Adrenal gland (tissue), 12 donors: ENCODE measurements around the gene HSDL2. TPM values are rescaled to one million over a fixed set of nuclear protein-coding genes. Genes with fewer than 3 reads are reported as not detected.

Source experiments
- DNase-seq, 7 donors: peaks; one replicate each; pipeline ENCODE4 v3.0.0-alpha.2; 2019 to 2020
- H3K27ac ChIP-seq, 5 donors: fragments of 200-600 bp; sonication (generic) in 4 of 5; 1 replicate in 3 of 5; 2 replicates in 2 of 5; pipeline versions ENCODE4 v1.5.1 to v1.8.0; 2016 to 2020; ENCODE audit warnings: mild to moderate bottlenecking in 1 of 5
- H3K27me3 ChIP-seq: fragments of 200-600 bp; 2 replicates; pipeline ENCODE4 v1.8.0; 2021
- H3K36me3 ChIP-seq, 2 donors: fragments of 200-600 bp; replicated peaks in 1 of 2; 1 replicate in 1 of 2; 2 replicates in 1 of 2; pipeline versions ENCODE4 v1.5.1 to v1.8.0; 2018 to 2022
- H3K4me1 ChIP-seq, 2 donors: fragments of 200-600 bp; replicated peaks in 1 of 2; 1 replicate in 1 of 2; 2 replicates in 1 of 2; pipeline versions ENCODE4 v1.5.1 to v1.8.0; 2018 to 2021
- H3K4me3 ChIP-seq, 4 donors: fragments of 200-600 bp; sonication (generic) in 3 of 4; one replicate each; pipeline ENCODE4 v1.5.1; 2016 to 2018
- H3K9me3 ChIP-seq, 3 donors: fragments of 200-600 bp; sonication (generic) in 1 of 3; replicated peaks in 1 of 3; 1 replicate in 2 of 3; 2 replicates in 1 of 3; pipeline versions ENCODE4 v1.5.1 to v1.8.0; 2016 to 2021
- CTCF ChIP-seq, 6 experiments: fragments of 450-650 bp in 4 of 6; fragments of 200-600 bp in 2 of 6; sonication (generic) in 1 of 6; IDR thresholded peaks; 1 replicate in 5 of 6; 2 replicates in 1 of 6; pipeline versions ENCODE4 v1.5.1 to v1.8.0; 2016 to 2021; ENCODE audit warnings: antibody characterized with exemption in 6 of 6, mild to moderate bottlenecking in 2 of 6, moderate library complexity in 1 of 6
- POLR2A ChIP-seq, 2 donors: fragments of 450-650 bp; IDR thresholded peaks; one replicate each; pipeline ENCODE4 v1.6.1; 2017; ENCODE audit warnings: antibody characterized with exemption in 2 of 2, mild to moderate bottlenecking in 2 of 2, moderate library complexity in 1 of 2
- WGBS, 4 donors: extraction: QIAGEN DNeasy Blood & Tissue Kit in 2 of 4; methylation state at CpG; one replicate each; pipeline versions ENCODE4 v1.1.5 to v1.1.7; 2013 to 2017; 5-methylcytosine and 5-hydroxymethylcytosine counted together
- intact Hi-C, 2 donors: fragments of 100-400 bp; cut with DNase I; formaldehyde crosslinking; loops; one replicate each; pipeline versions ENCODE4 v1.14.1 to v1.15.0; 2022 to 2023
- polyA plus RNA-seq, 3 donors: library from polyadenylated mRNA; stranded (reverse); fragments of 200-250 nt in 2 of 3; fragments of 350-450 nt in 1 of 3; fragmentation: Illumina TruSeq in 1 of 3; extraction: RNeasy Lipid Tissue Mini Kit (QIAGEN cat#74804) in 1 of 3; gene quantifications; one replicate each; pipeline ENCODE4 v1.2.3, GENCODE V29; 2013 to 2014
- total RNA-seq, 9 donors: library from RNA; depleted of rRNA in 4 of 9; stranded (reverse); fragments of >200 nt in 4 of 9; fragments of 120-200 nt in 1 of 9; fragmentation: NEBNext Ultra II Directional in 1 of 9; extraction: Animal tissue kit (Norgen Biotek cat#: 25700) in 1 of 9; gene quantifications; one replicate each; pipeline versions ENCODE4 v1.1.0 to v1.2.4, GENCODE V29; 2013 to 2023
- donor health status: healthy with polysubstance abuse.
- donor health status: Bipolar disorder and iron deficiency.
- donor health status: DM: yes; HTN: yes; CAD: no.
- donor health status: DM: no; HTN: no; CAD: no.
- donor health status: DM: no; HTN: no; CAD: no.
- donor health status: DM: yes; HTN: yes; CAD: no.

The HSDL2 gene
- total and polyA plus RNA-seq, 12 donors, result 43.8 to 127 (median 85.2) TPM

GRCh38 chr9:112485574-112485973 is 105.7 kb downstream of the HSDL2 start:
- Histone ChIP-seq H3K36me3 (no peaks in the 10 kb centered on the region), H3K4me1 (peaks cover 16 to 24% of the 10 kb centered on the region in 2 donors), H3K9me3 (no peaks in the 10 kb centered on the region), H3K27ac (no peak overlapping the region), H3K27me3 (no peaks in the 10 kb centered on the region), H3K4me3 (peak overlapping the region in 1 of 4 donors; percentile 97)
- DNase-seq, result no peak
- WGBS, 4 donors, result 70 to 80% (median 75%) methylated on average over 3 of the region's 3 CpGs
- no peak for TF ChIP-seq CTCF (IDR thresholded peaks at IDR 0.05)
- intact Hi-C loops, result loop anchor here in 1 of 2 donors (10.0 kb wide), 1 partner anchor 209 kb away; no protein-coding TSS in a partner anchor

- H3K27ac ChIP-seq, result peak within 1 kb of the TSS; percentile 47 to 90 (median 71)
- peak; percentile 81 to 92 (median 88) for DNase-seq
- intact Hi-C loops, result loop anchor here in 1 of 2 donors (10.0 kb wide), 1 partner anchor 208 kb away; no protein-coding TSS in a partner anchor
Measured at GRCh38 chr9:112486221-112487007, 106.5 kb downstream of the HSDL2 start, which contains the start of gene KIAA1958. Gene KIAA1958 (plus strand): TSS chr9:112486827. CDS start chr9:112574081, 87,254 bp downstream.

GRCh38 chr9:112487008-112487798 is 107.3 kb downstream of the HSDL2 start:
- no peaks in the 10 kb centered on the region for H3K36me3 ChIP-seq
- H3K4me1 ChIP-seq, result peaks cover 29 to 39% of the 10 kb centered on the region in 2 donors
- WGBS, 4 donors, result 0 to 2% (median 1%) methylated on average over 13 to 80 of the region's 80 CpGs
- H3K27me3 ChIP-seq, result no peaks in the 10 kb centered on the region
- peak in 1 of 2 donors; percentile 66 for TF ChIP-seq POLR2A (IDR thresholded peaks at IDR 0.05)
- TF ChIP-seq CTCF (IDR thresholded peaks at IDR 0.05), result peak in 2 of 6 experiments; percentile 4 to 11
- H3K9me3 ChIP-seq, result no peaks in the 10 kb centered on the region
- intact Hi-C loops, result loop anchor here in 1 of 2 donors (10.0 kb wide), 1 partner anchor 208 kb away; no protein-coding TSS in a partner anchor
- peak overlapping the region; percentile 47 to 90 (median 71) for H3K27ac ChIP-seq
- peak; percentile 71 to 83 (median 75) for DNase-seq
- peak overlapping the region; percentile 34 to 97 (median 74) for H3K4me3 ChIP-seq

More at GRCh38 chr9:112486221-112487007, 106.5 kb downstream of the HSDL2 start, which contains the start of gene KIAA1958:
- H3K4me3 ChIP-seq, result peak within 1 kb of the TSS; percentile 34 to 97 (median 74)
- H3K4me1 ChIP-seq, result peaks cover 22 to 31% of the 10 kb centered on the region in 2 donors
- no peak for TF ChIP-seq CTCF (IDR thresholded peaks at IDR 0.05)
- peak; percentile 29 to 66 for TF ChIP-seq POLR2A (IDR thresholded peaks at IDR 0.05)
- WGBS, 4 donors, result 1 to 9% (median 2%) methylated on average over 11 to 93 of the region's 93 CpGs
- no peaks in the 10 kb centered on the region for H3K9me3 ChIP-seq
- H3K36me3 ChIP-seq, result no peaks in the 10 kb centered on the region
- H3K27me3 ChIP-seq, result no peaks in the 10 kb centered on the region
